DMS53 treated with DMSO at 0.1 percent for 48 hours (cell line): ENCODE results near the gene ABHD11.
A peak's percentile ranks its signal among the peaks of the same experiment; 100 is the strongest.
"Not testable (repeated sequence)": the region's sequence is repeated elsewhere in the genome, so short reads cannot be mapped to it uniquely, and the experiment has no call there.

Source experiments
- DNase-seq: peaks from one replicate; lab custom pipeline; 2025; ENCODE audit not compliant: unreplicated experiment; lab: John Stamatoyannopoulos, UW

ABHD11 gene

DNA sequence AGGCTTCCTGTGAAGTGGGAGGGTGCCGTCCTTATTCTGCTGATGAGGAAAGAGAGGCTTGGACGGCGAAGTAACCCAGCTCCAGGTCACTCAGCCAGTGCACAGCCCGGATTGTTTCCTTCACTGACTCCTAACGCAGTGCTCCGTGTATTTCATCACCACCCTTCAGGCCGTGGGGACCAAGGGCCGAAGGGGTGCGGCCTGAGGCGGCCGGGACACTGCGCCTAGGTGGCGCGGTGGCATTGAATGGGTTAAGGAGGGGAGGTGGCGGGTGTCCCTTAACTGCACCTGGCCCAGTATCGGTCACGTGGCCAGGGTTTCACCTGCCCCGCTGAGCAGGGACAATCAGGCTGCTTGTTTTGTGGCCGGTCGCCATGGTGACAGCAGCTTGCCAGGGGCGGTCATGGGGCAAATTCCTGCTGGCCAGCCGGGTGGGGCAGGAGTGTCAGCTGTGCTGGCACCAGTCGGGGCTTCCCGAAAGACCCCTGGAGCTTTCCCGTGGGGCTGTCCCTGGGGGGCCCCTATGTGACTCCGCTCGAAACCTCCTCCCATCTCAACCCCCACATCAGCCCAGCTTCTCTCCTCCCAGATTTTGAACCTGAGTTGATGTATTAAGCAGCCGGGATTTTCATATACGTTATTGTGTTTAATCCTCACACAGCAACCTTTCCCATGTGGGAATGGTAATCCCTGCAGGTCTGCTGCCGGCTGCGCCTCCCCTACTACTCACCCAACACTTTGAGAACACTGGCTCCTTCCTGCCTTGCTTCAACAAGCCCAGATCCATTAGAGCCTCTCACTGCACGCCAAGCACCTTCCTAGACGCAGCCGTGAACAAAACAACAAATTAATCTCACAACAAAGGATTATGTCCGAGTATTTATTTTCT is 4.4 kb upstream of the ABHD11 start:
- DNase-seq = peak; percentile 97

DNA sequence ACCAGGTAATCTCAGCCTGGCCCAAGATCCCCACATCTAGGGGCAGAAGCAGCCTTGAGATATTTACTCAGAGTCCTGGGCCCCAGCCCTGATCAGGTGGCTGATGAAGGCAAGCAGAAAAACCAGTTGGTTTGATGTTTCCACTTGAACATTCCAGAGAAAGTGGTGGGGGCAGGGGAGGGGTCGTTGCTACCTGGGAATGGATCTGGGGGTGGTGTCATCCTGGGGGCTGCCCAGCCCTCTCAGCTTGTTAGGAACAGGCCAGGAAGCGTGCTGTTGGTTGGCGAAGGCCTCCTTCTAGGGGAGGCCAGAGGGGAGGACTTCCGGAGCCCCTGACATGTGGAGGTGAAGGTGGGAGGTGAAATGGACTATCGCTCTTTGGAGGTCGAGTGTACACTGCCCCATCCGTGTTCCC is 3.7 kb upstream of the ABHD11 start:
- DNase-seq = peak; percentile 85

DNA sequence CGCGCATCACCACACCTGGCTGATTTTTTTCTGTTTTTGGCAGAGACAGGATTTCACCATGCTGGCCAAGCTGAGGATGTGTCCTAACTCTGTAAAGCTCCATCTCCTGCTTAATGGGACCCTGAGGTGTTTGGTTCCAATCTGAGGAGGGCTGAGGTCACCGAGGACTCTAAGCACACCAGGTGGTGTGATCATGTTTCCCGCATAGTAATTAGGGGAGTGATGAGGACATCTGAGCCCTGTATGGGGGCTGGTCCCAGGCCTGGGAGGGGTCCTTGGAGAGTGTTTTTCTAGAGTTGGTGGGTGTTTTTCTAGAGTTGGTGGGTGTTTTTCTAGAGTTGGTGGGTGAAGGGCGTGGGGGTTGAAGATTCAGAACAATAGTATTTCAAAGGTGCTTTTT is 3.0 kb upstream of the ABHD11 start:
- DNase-seq = peak; percentile 86

GRCh38 chr7:73740771-73741170 is 2.2 kb upstream of the ABHD11 start:
- peak; percentile 16 for DNase-seq

DNA sequence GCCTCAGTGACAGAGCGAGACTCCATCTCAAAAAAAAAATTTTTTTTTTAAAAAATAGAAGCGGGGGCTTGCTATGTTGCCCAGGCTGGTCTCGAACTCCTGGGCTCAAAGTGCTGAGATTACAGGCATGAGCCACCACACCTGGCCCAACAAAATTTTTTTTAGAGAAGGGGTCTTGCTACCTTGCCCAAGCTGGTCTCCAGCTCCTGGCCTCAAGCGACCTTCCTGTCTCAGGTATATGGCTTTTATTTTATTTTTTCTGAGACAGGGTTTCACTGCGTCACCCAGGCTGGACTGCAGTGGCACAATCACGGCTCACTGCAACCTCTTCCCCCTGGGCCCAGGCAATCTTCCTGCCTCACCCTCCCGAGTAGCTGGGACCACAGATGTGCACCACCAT is 1.6 kb upstream of the ABHD11 start:
- no peak for DNase-seq

- DNase-seq = no peak
Observed at GRCh38 chr7:73739387-73739767, 775 bp upstream of the ABHD11 start.

DNA sequence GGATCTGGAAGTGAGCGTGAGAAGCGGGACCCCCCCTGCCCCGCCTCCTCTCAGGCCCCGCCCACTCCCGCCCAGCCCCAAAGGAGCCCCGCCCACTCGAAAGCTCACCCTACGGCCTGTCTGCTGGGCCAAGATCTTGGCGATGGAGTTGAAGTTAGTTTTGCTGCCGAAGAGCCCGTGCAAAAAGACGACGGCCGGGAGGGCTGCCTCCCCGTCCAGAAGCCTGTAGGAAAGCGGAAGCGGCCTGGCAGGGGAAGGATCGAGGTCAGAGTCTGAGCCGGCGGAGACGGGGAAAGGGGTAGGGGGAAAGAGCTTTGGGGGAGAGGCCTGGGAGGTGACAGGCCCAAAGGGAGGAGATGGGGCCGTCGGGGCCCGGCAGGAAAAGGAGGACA is 386 bp downstream of the ABHD11 start:
- no peak for DNase-seq

DNA sequence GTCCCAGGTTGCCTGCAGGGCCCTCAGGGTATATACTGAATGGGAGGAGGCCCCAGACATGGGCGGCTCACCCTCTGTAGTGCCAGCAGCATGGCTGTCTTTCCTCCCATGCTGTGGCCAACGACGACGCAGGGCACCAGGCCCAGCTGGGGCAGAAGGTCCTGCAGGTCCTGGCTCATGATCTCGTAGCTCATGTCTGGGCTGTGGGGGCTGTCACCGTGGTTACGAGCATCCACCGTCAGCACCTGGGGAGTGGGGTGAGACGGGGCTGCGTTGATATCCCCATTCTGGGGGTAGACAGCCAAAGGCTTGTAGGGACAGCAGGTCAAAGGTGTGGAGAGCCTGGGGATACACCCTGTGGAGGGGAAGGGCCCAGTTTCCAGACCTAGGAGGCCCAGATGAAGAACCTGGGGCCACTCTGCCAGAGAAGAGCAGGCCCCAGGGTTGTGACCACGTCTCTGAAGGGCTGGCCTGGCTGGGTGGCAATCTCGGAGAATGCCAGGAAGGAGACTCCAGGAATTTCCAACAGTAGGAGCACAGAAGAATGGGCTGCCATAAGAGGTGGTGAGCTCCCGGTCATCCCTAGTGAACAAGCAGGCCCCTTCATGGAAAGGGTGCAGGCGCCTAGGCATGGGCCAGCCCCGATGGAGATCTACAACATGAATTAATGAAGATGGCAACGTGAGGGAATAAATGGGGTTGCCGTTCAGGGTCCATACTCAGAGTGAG is 947 bp downstream of the ABHD11 start:
- no peak for DNase-seq

DNA sequence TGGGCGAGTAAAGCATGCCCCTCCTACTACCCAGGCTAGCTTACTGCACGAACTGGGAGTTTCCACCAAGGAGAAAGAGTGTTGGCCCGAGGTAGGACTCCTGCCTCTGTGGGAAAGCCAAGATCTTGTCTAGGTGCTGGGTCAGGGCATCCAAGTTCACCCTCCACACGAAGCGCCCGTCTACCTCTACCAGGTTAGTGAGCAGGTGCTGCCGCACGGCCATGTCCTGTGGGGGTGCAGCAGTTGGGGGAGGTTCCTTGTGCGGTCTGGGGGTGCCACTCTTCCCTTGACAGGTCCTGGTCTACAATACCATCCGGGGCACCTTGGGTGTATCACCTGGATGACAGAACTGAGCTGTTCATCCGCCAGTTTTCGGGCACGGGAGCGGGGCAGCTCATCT is 1.7 kb downstream of the ABHD11 start:
- no peak for DNase-seq

DNA sequence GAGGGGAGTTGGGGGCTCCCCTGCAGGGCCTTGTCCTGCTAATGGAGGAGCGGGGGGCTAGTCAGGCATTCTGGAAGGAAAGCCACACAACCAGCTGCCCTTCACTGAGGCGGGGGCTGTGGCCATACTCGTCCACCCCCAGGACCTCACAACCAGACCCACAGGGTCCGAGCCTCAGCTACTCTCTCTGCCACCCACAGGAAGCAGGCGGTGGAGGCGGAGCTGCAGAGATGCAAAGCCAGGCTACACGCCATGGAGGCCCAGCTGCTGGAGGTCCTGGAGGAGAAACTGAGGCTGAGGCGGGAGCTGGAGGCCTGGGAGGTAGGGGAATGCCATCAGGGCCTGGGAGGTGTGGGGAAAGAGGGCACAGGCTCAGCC is 3.1 kb downstream of the ABHD11 start:
- DNase-seq = no peak

GRCh38 chr7:73734619-73735527 is 3.7 kb downstream of the ABHD11 start:
- peak; percentile 91 for DNase-seq

DNA sequence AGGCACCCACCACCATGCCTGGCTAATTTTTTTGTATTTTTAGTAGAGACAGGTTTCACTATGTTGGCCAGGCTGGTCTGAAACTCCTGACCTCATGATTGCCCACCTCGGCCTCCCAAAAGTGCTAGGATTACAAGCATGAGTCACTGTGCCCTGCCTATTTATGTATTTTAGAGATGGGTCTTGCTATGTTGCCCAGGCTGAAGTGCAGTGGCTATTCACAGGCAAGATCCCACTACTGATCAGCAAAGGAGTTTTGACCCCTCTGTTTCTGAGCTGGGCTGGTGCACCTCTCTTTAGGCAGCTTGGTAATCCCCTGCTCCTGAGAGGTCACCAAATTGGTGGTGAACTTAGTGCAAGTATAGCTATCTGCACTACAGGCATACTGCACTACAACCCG is 6.2 kb downstream of the ABHD11 start:
- no peak for DNase-seq

GRCh38 chr7:73730485-73730884 is 8.1 kb downstream of the ABHD11 start:
- DNase-seq = no peak

- DNase-seq = no peak
Observed at GRCh38 chr7:73728551-73728950, 10.1 kb downstream of the ABHD11 start.

DNA sequence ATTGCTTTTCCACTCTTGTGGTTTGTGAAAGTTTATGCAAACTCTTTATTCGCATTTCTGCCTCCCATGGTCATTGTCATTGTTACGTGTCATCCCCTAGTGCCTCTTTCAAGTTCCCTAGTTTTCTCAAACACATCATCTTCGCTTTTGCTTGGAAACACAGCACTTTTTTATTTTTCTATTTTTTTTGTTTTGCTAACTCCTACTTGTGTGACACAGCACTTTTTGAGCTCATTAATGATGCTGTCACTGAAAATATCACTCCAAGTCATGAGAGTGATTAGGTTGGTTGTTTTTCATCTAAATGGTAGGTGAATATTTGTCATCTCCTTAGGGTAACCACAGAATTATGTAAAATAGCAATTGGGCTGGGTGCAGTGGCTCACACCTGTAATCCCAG is 10.7 kb downstream of the ABHD11 start:
- no peak for DNase-seq

GRCh38 chr7:73726083-73726466 is 12.5 kb downstream of the ABHD11 start:
- no peak for DNase-seq

- DNase-seq = no peak
Observed at GRCh38 chr7:73723813-73724212, 14.8 kb downstream of the ABHD11 start.

GRCh38 chr7:73722785-73723184 is 15.8 kb downstream of the ABHD11 start:
- DNase-seq = no peak

GRCh38 chr7:73722182-73722581 is 16.4 kb downstream of the ABHD11 start:
- not testable (repeated sequence) for DNase-seq

GRCh38 chr7:73721377-73721817 is 17.2 kb downstream of the ABHD11 start:
- no peak for DNase-seq

DNA sequence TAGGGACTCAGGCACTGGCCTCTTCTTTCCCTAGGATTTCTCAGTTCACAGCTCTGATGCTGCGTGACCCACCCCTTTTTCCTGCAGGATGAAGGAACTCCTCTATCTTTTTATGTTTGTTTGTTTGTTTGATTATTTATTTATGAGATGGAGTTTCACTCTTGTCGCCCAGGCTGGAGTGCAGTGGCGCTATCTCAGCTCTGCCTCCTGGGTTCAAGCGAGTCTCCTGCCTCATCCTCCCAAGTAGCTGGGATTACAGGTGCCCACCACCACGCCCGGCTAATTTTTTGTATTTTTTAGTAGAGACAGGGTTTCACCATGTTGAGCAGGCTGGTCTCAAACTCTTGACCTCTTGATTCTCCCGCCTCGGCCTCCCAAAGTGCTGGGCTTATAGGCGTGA is 18.2 kb downstream of the ABHD11 start:
- not testable (repeated sequence) for DNase-seq
